ENCODE results near the gene RPL7A.
"Not testable (repeated sequence)": the region's sequence is repeated elsewhere in the genome, so short reads cannot be mapped to it uniquely, and the experiment has no call there.

RPL7A gene

DNA sequence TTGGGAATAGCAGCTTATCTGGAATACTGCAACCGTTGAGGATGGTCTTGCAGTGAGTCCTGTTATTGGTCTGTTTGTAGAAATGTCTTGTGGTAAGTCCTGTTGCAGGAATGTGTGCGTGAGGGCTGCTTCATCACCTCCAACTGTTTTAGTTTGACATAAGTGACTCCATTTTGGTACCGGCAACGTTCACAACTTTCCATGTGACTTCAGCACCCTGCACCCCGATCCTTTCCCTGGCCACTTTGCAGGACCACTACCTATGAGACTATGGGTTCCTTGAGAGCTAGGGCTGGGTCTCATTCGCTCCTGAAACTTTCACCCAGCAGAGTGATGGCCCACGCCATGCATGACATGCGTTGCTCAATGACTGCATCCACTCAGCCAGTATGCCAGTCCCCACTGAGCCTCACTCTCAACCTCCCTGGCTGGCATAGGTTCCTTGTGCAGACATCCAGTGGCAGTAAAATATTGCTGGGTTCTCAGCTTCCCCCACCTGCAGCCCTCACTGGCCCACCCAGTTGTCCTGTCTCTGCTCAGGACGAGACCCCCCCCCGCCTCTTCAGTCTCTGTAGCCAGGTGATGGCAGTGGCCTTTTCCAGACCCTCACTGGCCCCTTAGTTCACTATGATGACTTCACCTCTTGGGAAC, 20.1 kb upstream of the RPL7A start:
- no peak for DNase-seq (ENCODE audit: low read depth)

GRCh38 chr9:133329306-133330156, 18.5 kb upstream of the RPL7A start:
- DNase-seq (ENCODE audit: low read depth): not testable (repeated sequence)

GRCh38 chr9:133331221-133331620, 16.8 kb upstream of the RPL7A start:
- no peak for DNase-seq (ENCODE audit: low read depth)

DNA sequence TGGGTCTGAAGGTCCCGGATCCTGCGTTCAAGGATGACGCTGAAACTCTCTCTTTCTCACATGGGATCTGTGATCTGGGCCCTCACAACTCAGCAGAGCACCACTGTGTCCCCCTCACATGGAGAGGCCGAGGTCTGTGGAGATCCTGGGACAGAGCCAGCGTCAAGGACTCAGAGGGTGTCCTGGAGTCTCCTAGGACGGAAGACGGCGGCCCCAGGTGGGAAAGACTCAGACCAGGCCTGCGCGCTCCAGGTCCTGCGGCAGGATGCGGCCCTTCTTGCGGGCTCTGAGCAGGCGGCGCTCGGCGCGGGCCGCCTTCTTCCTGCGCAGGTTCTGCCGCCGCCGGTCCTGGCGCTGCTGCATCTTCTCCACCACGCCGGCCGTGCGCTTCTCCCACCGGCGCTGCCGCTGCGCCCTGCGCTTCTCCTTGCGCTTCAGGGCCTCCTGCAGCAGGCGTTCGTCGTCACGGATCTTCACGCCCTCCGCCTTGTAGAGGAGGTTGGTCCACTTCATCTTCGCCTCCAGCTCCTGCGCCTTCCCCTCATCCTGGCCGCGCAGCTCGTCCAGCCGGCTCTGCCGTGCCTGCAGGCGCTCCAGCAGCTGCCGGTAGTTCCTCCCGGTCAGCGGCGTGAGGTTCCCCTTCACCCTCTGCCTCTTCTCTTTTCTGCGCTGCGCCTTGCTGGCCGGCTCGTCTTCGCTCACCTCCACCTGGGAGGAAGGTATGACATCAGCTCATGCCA, 16.2 kb upstream of the RPL7A start:
- DNase-seq (ENCODE audit: low read depth): no peak

GRCh38 chr9:133332381-133332730, 15.7 kb upstream of the RPL7A start:
- no peak for DNase-seq (ENCODE audit: low read depth)

- DNase-seq (ENCODE audit: low read depth): no peak
Measured at GRCh38 chr9:133333011-133333410, 15.0 kb upstream of the RPL7A start.

GRCh38 chr9:133333566-133333965, 14.5 kb upstream of the RPL7A start:
- DNase-seq (ENCODE audit: low read depth): no peak

DNA sequence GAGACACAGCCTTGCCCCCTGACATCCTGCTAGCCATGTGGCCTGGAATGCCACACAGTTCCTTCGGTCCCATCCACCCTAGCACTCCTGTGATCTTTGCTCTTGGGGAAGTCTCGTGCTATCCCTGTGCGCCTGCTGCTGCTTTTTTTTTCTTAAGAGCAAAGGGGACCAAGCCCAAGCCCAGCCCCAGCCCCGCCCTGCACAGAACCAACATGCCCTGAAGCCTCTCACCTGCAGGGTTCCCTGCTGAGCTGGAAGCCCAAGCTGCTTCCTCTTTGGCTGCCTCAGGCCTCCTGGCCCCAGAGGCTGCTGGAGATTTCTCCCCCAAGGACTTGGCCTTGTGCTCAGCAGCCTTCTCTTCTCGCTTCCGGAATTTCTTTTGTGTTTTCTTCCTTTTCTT, 13.9 kb upstream of the RPL7A start:
- no peak for DNase-seq (ENCODE audit: low read depth)

DNA sequence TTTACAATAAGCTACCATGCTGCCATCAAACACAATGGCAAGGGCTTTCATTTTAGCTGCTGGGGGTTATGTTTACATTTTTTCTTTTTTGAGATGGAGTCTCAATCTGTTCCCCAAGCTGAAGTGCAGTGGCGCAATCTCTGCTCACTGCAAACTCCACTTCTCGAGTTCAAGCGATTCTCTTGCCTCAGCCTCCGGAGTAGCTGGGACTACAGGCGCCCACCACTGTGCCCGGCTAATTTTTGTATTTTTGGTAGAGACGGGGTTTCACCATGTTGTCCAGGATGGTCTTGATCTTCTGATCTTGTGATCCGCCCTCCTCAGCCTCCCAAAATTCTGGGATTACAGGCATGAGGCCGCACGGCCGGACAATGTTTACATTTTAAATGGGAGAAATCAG, 13.1 kb upstream of the RPL7A start:
- not testable (repeated sequence) for DNase-seq (ENCODE audit: low read depth)

DNA sequence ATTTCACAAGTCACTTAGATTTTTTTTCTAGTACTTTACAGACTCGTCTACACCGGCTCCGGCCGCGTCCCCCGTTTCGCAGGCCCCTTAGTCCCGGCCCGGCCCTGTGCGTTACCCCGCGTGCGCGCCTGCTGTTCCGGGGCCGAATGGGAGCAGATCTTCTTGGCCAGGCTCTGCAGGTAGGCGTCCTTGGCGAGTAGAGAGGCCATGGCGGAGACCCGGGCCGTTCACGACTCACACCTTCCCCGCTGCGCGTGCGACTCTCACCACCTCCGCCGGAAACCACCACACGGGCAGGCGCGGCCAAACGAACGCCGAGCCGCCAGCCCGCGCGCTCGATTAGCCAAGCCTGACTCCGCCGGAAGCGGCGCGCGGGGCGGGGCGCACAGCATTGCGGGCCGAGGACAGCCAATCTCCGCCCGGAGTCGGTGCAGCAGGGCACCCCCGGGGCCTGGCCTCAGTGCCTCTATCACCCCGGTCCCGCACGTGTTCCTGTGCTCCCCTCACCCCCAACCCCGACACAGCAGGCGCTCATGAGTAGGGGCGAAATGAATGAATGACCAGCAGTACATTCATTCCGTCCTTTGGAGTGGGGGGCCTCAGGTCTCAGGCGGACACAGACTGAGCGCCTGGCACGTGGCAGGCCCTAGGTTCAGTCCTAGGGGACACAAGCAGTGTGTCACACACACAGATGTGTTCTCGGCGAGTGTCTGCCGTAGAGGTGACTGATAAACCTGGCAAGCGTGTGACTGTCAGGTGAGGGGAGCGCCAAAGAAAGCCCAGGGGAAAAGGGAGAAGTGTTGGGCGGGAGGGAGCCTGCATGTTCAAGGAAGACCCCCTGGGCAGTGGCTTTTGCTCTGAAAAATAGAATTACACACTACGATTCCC, 11.8 kb upstream of the RPL7A start, which contains the start of gene SURF6:
SURF6 (minus strand) TSS at position 265 of the 888 bp plus-strand sequence; CDS start at position 209, 56 bp downstream.
- peak; percentile 89 for DNase-seq (ENCODE audit: low read depth)

DNA sequence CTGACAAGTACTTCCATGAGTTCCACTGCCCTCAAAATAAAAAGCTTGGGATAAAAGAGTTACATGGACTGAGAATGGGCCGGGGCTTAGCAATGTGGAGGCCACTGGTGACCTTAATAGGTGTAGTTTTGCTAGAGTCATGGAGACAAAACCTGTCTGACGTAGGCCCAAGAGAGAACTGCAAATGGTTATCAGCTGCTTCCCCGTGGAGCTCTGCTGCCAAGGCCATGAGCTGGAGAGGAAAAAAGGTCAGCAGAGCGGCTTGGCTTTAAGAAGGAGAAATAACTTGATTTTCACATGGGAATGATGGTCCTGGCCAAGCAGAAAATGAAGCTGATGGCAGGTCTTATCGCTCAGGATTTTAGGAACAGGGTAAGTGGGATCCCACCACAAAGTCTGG, 8.4 kb upstream of the RPL7A start:
- no peak for DNase-seq (ENCODE audit: low read depth)

- DNase-seq (ENCODE audit: low read depth): no peak
Measured at GRCh38 chr9:133340256-133340655, 7.8 kb upstream of the RPL7A start.

DNA sequence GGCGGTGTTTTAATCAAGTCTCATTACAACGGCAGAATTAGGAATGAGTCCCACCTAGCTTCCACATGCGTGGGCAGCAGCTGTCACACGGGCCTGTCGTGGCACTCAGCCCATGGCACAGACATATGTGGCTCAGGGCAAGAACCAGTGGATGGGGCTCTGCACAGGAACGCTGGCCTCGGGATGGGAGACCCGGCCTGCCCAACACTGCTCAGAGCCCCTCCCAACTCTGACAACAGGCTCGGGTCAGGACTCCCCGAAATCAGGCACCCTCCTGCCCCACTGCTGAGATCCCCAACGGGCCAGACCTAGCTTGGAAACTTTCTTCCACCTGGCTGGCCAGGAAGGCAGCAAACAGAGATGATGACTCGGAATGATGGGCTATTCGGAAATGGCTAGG, 7.1 kb upstream of the RPL7A start:
- DNase-seq (ENCODE audit: low read depth): no peak

GRCh38 chr9:133341369-133342068, 6.5 kb upstream of the RPL7A start:
- no peak for DNase-seq (ENCODE audit: low read depth)

DNA sequence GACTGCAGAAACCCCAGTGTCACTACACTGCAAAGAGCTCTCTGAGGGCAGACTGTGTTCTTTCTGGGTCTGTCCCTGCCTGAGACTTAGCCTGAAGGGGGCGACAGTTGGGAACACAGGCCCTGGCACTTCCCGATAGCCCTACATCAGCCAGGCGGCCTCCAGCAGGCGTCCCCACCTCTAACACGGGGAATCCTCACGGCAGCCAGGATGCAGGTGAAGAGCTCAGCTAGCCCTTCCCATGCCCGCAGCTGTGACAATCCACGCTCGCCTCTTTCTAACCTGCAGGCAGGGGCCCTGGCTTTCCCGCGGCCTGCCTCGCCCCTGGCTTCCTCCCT, 6.0 kb upstream of the RPL7A start:
- DNase-seq (ENCODE audit: low read depth): no peak

GRCh38 chr9:133342570-133342969, 5.4 kb upstream of the RPL7A start:
- DNase-seq (ENCODE audit: low read depth): no peak

DNA sequence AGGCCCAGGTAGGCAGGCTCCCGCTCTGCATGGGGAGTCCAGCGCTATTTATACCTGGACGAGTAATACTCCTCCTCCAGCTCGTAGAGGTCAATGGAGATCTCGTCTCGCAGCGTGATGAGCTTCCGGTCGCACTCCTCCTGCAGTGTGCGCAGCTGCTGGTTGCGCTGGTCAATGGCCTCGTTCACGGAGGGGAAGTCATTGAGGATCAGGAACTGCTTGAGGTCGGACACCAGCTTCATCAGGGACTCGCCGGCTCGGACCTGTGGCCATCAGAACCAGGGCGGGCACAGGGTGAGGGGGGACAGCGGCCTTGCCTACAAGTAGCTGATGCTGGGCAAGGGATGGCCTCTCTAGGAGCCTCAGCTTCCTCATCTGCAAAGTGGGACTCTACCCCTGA, 3.9 kb upstream of the RPL7A start:
- DNase-seq (ENCODE audit: low read depth): no peak

GRCh38 chr9:133344979-133345378, 3.0 kb upstream of the RPL7A start:
- no peak for DNase-seq (ENCODE audit: low read depth)

GRCh38 chr9:133345596-133345995, 2.4 kb upstream of the RPL7A start:
- DNase-seq (ENCODE audit: low read depth): no peak

DNA sequence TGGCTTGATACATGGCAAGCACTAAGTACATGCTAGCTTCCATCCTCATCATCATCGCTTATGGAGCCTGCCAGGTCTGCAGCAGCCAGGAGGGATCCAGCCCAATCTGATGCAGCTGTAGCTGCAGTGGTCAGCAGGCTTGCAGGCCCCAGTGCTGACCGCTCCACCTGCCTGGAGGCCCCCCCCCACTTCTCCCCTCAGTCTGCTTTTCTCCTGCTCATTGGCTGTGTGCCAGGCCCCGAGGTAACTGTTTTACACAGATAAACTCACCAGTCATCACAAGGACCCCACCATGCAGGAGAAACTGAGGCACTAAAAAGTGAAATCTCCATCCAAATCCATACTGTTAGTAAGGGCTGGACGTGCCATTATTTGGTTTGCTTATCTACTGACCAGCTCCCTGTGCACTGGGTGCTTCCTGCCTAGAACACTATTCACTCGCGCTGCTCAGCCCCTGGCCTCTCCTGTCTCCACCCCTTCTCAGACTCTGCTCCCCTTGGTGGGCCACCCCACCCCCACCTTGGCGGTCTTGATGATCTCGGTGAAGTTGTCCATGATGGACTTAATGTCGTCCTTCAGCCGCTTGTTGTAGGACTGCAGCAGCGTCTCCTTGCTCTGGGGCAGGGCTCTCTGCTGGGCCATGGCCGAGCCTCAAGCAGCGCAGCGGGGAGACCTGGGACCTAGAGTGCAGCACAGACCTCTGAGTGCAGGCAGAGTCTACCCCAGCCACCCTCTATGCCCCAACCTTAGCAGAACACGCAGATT, 1.8 kb upstream of the RPL7A start:
- DNase-seq (ENCODE audit: low read depth): no peak

All from fibroblast of gingiva (primary cell).